Mesendoderm (in vitro differentiated cells): Measurements from ENCODE around the gene FAM174C.
"Not testable (repeated sequence)": the region's sequence is repeated elsewhere in the genome, so short reads cannot be mapped to it uniquely, and the experiment has no call there.

ENCODE experiments used
- DNase-seq: peaks from one replicate; pipeline ENCODE4 v3.0.0; 2013
- H2AK5ac ChIP-seq: 2 replicates; pipeline ENCODE4 v1.6.1; 2013; ENCODE audit warnings: low read length, inconsistent platforms
- H2BK120ac ChIP-seq: 2 replicates; pipeline ENCODE4 v1.6.1; 2013; ENCODE audit warnings: low read depth, mild to moderate bottlenecking, low read length, moderate library complexity, mixed read lengths
- H2BK15ac ChIP-seq: replicated peaks from 2 replicates; pipeline ENCODE4 v1.6.1; 2013; ENCODE audit warnings: low read depth, mild to moderate bottlenecking, moderate library complexity
- H2BK5ac ChIP-seq: 2 replicates; pipeline ENCODE4 v1.6.1; 2013; ENCODE audit warnings: low read length, inconsistent platforms
- H3K18ac ChIP-seq: 2 replicates; pipeline ENCODE4 v1.6.1; 2013; ENCODE audit warnings: mild to moderate bottlenecking, low read length, mixed read lengths
- H3K23ac ChIP-seq: one replicate; pipeline ENCODE4 v1.6.1; 2013; ENCODE audit warnings: low read length
- H3K27ac ChIP-seq: 2 replicates; pipeline ENCODE4 v1.5.1; 2013; ENCODE audit warnings: low read depth, mild to moderate bottlenecking, inconsistent platforms, low read length, moderate library complexity
- H3K27me3 ChIP-seq: 2 replicates; pipeline ENCODE4 v1.6.1; 2013; ENCODE audit warnings: low read length, control low read depth, mild to moderate bottlenecking, inconsistent platforms; ENCODE audit not compliant: insufficient read depth, poor library complexity
- H3K36me3 ChIP-seq: 2 replicates; pipeline ENCODE4 v1.6.1; 2013; ENCODE audit warnings: low read length, inconsistent platforms; ENCODE audit not compliant: control insufficient read depth, insufficient read depth
- H3K4ac ChIP-seq: one replicate; pipeline ENCODE4 v1.6.1; 2013; ENCODE audit warnings: low read depth, mild to moderate bottlenecking, low read length, moderate library complexity
- H3K4me1 ChIP-seq: 2 replicates; pipeline ENCODE4 v1.6.1; 2013; ENCODE audit warnings: low read depth, low read length, inconsistent platforms; ENCODE audit not compliant: control insufficient read depth
- H3K4me2 ChIP-seq: 2 replicates; pipeline ENCODE4 v1.6.1; 2013; ENCODE audit warnings: low read length
- H3K4me3 ChIP-seq: 2 replicates; pipeline ENCODE4 v1.5.1; 2013; ENCODE audit warnings: mild to moderate bottlenecking, low read length
- H3K56ac ChIP-seq: one replicate; pipeline ENCODE4 v1.6.1; 2013; ENCODE audit warnings: low read length
- H3K79me1 ChIP-seq: 2 replicates; pipeline ENCODE4 v1.6.1; 2013; ENCODE audit warnings: low read length, inconsistent platforms
- H3K79me2 ChIP-seq: 2 replicates; pipeline ENCODE4 v1.6.1; 2013; ENCODE audit warnings: mild to moderate bottlenecking, low read length; ENCODE audit not compliant: control insufficient read depth, insufficient read depth
- H3K9ac ChIP-seq: 2 replicates; pipeline ENCODE4 v1.6.1; 2013; ENCODE audit warnings: low read length, inconsistent platforms
- H4K5ac ChIP-seq: one replicate; pipeline ENCODE4 v1.6.1; 2013; ENCODE audit warnings: low read length
- H4K8ac ChIP-seq: one replicate; pipeline ENCODE4 v1.6.1; 2013; ENCODE audit warnings: low read depth, mild to moderate bottlenecking, control low read depth, low read length, moderate library complexity
- WGBS: extraction: QIAGEN DNeasy Blood & Tissue Kit; methylation state at CpG from one replicate; pipeline ENCODE4 v1.1.7; 2013; ENCODE audit warnings: low lambda C conversion rate, missing lambda C conversion rate; ENCODE audit not compliant: insufficient coverage; ENCODE audit errors: extremely low coverage; 5-methylcytosine and 5-hydroxymethylcytosine counted together

Gene FAM174C

GRCh38 chr19:1246265-1247087, 28.9 kb upstream of the FAM174C start:
- H4K8ac ChIP-seq, H3K18ac ChIP-seq, H3K4me2 ChIP-seq, H3K23ac ChIP-seq, H3K79me1 ChIP-seq, H3K27ac ChIP-seq, H4K5ac ChIP-seq, H3K4ac ChIP-seq, H2BK15ac ChIP-seq, H2BK5ac ChIP-seq, H3K9ac ChIP-seq, H2AK5ac ChIP-seq, DNase-seq, H3K27me3 ChIP-seq, H3K36me3 ChIP-seq, H3K4me1 ChIP-seq, H2BK120ac ChIP-seq, H3K4me3 ChIP-seq: not testable (repeated sequence)
- no CpG with 5 or more reads among the region's 27 CpGs for WGBS
- H3K79me2 ChIP-seq: peaks cover 20% of the 10 kb centered on the region
- H3K56ac ChIP-seq: peak overlapping the region; percentile 25

- H3K4me2 ChIP-seq: peak overlapping the region; percentile 84
- H3K4ac ChIP-seq: no peak overlapping the region
- peak overlapping the region; percentile 62 for H3K18ac ChIP-seq
- no peaks in the 10 kb centered on the region for H3K27me3 ChIP-seq
- H3K4me3 ChIP-seq: no peak overlapping the region
- H3K79me1 ChIP-seq: no peaks in the 10 kb centered on the region
- no peak overlapping the region for H2BK120ac ChIP-seq
- peaks cover 5% of the 10 kb centered on the region for H3K36me3 ChIP-seq
- no peak overlapping the region for H2BK5ac ChIP-seq
- peaks cover 28% of the 10 kb centered on the region for H3K79me2 ChIP-seq
- no peaks in the 10 kb centered on the region for H3K4me1 ChIP-seq
- H3K56ac ChIP-seq: peak overlapping the region; percentile 89
- H2AK5ac ChIP-seq: no peak overlapping the region
- H3K9ac ChIP-seq: peak overlapping the region; percentile 81
- DNase-seq: no peak
- no peak overlapping the region for H2BK15ac ChIP-seq
- no peak overlapping the region for H4K8ac ChIP-seq
- no CpG with 5 or more reads among the region's 8 CpGs for WGBS
- no peak overlapping the region for H4K5ac ChIP-seq
- no peak overlapping the region for H3K27ac ChIP-seq
- no peak overlapping the region for H3K23ac ChIP-seq
Measured at GRCh38 chr19:1247748-1248138, 27.6 kb upstream of the FAM174C start.

GRCh38 chr19:1248139-1248785, 27.1 kb upstream of the FAM174C start, which contains the start of gene MIDN:
Gene MIDN (plus strand): TSS chr19:1248583. CDS start chr19:1250297, 1,714 bp downstream.
- no CpG with 5 or more reads among the region's 60 CpGs for WGBS
- Histone ChIP-seq H3K4me2 (peak within 1 kb of the TSS; percentile 84), H3K79me1 (no peaks in the 10 kb centered on the region), H3K18ac (peak within 1 kb of the TSS; percentile 92), H3K9ac (peak within 1 kb of the TSS; percentile 94), H2BK15ac (no peak within 1 kb of the TSS), H3K23ac (peak within 1 kb of the TSS; percentile 66), H3K27ac (peak within 1 kb of the TSS; percentile 99), H3K4ac (peak within 1 kb of the TSS; percentile 93), H3K27me3 (no peaks in the 10 kb centered on the region), H4K8ac (peak within 1 kb of the TSS; percentile 69), H3K4me3 (peak within 1 kb of the TSS; percentile 86), H3K4me1 (no peaks in the 10 kb centered on the region), H3K56ac (peak within 1 kb of the TSS; percentile 98), H3K79me2 (peaks cover 33% of the 10 kb centered on the region), H2BK120ac (peak within 1 kb of the TSS; percentile 61), H4K5ac (no peak within 1 kb of the TSS), H3K36me3 (peaks cover 5% of the 10 kb centered on the region), H2AK5ac (no peak within 1 kb of the TSS), H2BK5ac (peak within 1 kb of the TSS; percentile 78)
- DNase-seq: peak; percentile 90

DNA sequence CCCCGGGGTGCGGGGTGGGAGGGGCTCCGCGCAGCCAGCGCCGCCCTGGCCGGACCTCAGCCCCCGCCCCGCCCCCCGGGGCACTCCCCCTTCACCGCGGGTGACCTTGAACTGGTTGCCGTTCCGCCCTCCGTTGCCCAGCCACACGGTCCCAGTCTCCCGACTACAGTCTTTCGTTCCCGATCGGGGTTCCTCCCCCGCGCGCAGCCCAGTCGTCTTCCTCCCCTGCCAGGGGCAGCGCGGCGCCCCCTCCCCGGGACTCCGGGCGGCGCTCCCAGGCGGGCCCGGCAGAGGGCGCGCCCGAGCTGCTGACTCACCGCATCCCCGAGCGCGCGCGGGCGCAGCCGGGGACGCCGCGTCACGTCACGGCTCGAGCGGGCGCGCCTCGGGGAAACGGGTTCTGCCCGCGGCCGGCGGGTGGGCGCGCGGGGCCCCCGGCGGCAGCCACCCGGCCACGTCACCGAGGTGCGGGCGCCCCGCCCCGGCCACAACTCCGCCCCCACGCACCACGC, 26.5 kb upstream of the FAM174C start:
- Histone ChIP-seq H3K4me2 (peak overlapping the region; percentile 22), H3K23ac (peak overlapping the region; percentile 45), H3K36me3 (peaks cover 7% of the 10 kb centered on the region), H2BK120ac (peak overlapping the region; percentile 61), H3K27me3 (no peaks in the 10 kb centered on the region), H3K79me2 (peaks cover 39% of the 10 kb centered on the region), H3K9ac (peak overlapping the region; percentile 94), H4K5ac (no peak overlapping the region), H2BK5ac (no peak overlapping the region), H3K4me3 (peak overlapping the region; percentile 86), H3K18ac (peak overlapping the region; percentile 92), H3K79me1 (peaks cover 2% of the 10 kb centered on the region), H3K56ac (peak overlapping the region; percentile 98), H3K4me1 (no peaks in the 10 kb centered on the region), H3K27ac (peak overlapping the region; percentile 99), H4K8ac (peak overlapping the region; percentile 69), H3K4ac (peak overlapping the region; percentile 93), H2BK15ac (no peak overlapping the region), H2AK5ac (no peak overlapping the region)
- WGBS: no CpG with 5 or more reads among the region's 74 CpGs
- no peak for DNase-seq

DNA sequence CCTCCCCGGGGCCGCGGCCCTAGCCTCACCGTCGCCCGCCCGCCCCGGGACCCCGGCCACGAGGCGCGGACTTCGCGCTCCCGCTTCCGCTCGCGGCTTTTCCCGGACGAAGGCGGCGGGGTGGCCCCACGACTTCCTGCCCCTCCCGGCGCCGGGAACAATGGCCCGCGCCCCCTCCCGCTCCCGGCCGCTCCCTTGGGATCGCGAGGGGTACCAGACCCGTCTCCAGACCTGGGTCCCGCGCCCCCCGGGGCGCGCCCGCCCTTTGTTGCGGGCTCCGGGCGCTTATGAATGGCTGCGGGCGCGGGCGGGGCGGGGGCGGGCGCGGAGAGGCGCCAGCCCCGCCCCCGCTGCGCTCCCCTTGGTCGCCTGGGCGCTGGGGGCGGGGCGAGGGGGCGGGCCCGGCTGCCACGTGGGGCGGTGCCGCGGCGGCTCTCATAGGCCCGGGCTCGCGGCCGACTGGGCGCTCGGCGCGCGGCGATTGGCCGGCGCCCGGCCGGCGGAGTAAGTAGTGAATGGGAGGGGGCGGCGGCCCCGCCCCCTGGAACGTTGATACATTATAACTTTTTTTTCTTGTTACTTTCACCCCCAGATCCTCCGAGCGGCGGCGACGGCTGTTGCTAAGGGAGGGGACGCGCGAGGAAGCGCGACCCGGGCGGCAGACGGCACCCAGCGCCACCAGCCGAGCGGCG, 25.9 kb upstream of the FAM174C start:
- peak; percentile 97 for DNase-seq
- H3K23ac ChIP-seq: peak overlapping the region; percentile 45
- H2BK5ac ChIP-seq: no peak overlapping the region
- H2BK15ac ChIP-seq: no peak overlapping the region
- peak overlapping the region; percentile 96 for H3K9ac ChIP-seq
- H3K27ac ChIP-seq: peak overlapping the region; percentile 99
- H3K4ac ChIP-seq: peak overlapping the region; percentile 100
- no peaks in the 10 kb centered on the region for H3K4me1 ChIP-seq
- peak overlapping the region; percentile 98 for H3K56ac ChIP-seq
- no CpG with 5 or more reads among the region's 102 CpGs for WGBS
- peak overlapping the region; percentile 69 for H4K8ac ChIP-seq
- H3K4me2 ChIP-seq: no peak overlapping the region
- peaks cover 10% of the 10 kb centered on the region for H3K36me3 ChIP-seq
- H3K79me1 ChIP-seq: peaks cover 2% of the 10 kb centered on the region
- peak overlapping the region; percentile 61 for H2BK120ac ChIP-seq
- H3K18ac ChIP-seq: peak overlapping the region; percentile 99
- peaks cover 45% of the 10 kb centered on the region for H3K79me2 ChIP-seq
- no peak overlapping the region for H4K5ac ChIP-seq
- no peak overlapping the region for H2AK5ac ChIP-seq
- peak overlapping the region; percentile 77 for H3K4me3 ChIP-seq
- H3K27me3 ChIP-seq: no peaks in the 10 kb centered on the region
